NCI-H2196 (cell line): ENCODE results near the gene DPEP1.

Source experiments
- DNase-seq: peaks from one replicate; lab custom pipeline; 2025; ENCODE audit not compliant: unreplicated experiment; lab: John Stamatoyannopoulos, UW

Gene DPEP1

GRCh38 chr16:89598199-89598598 lies 15.2 kb upstream of the DPEP1 start:
- DNase-seq = peak; percentile 33

- DNase-seq = peak; percentile 57
Observed at GRCh38 chr16:89599451-89599858, 14.0 kb upstream of the DPEP1 start.

GRCh38 chr16:89599902-89600301 lies 13.5 kb upstream of the DPEP1 start:
- no peak for DNase-seq

GRCh38 chr16:89600427-89600826 lies 13.0 kb upstream of the DPEP1 start:
- DNase-seq = no peak

- DNase-seq = no peak
Observed at GRCh38 chr16:89600956-89601355, 12.5 kb upstream of the DPEP1 start.

GRCh38 chr16:89601906-89602272 lies 11.6 kb upstream of the DPEP1 start:
- no peak for DNase-seq

- no peak for DNase-seq
Observed at GRCh38 chr16:89602273-89602951, 11.0 kb upstream of the DPEP1 start.

GRCh38 chr16:89602952-89603590 lies 10.4 kb upstream of the DPEP1 start:
- no peak for DNase-seq

GRCh38 chr16:89604764-89605163 lies 8.7 kb upstream of the DPEP1 start:
- no peak for DNase-seq

- DNase-seq = no peak
Observed at GRCh38 chr16:89605186-89605970, 8.1 kb upstream of the DPEP1 start.

GRCh38 chr16:89606006-89606405 lies 7.4 kb upstream of the DPEP1 start:
- peak; percentile 85 for DNase-seq

- DNase-seq = no peak
Observed at GRCh38 chr16:89607453-89607852, 6.0 kb upstream of the DPEP1 start.

- no peak for DNase-seq
Observed at GRCh38 chr16:89607937-89608740, 5.3 kb upstream of the DPEP1 start.

GRCh38 chr16:89610108-89610453 lies 3.4 kb upstream of the DPEP1 start:
- no peak for DNase-seq

- no peak for DNase-seq
Observed at GRCh38 chr16:89612415-89613166, 851 bp upstream of the DPEP1 start.

GRCh38 chr16:89613954-89614459 lies 565 bp downstream of the DPEP1 start:
- no peak for DNase-seq

- no peak for DNase-seq
Observed at GRCh38 chr16:89615176-89615575, 1.7 kb downstream of the DPEP1 start.

- no peak for DNase-seq
Observed at GRCh38 chr16:89615596-89616090, 2.2 kb downstream of the DPEP1 start.

GRCh38 chr16:89616623-89617022 lies 3.2 kb downstream of the DPEP1 start:
- no peak for DNase-seq

- no peak for DNase-seq
Observed at GRCh38 chr16:89617036-89617435, 3.6 kb downstream of the DPEP1 start.
